ENCODE results near the gene PPP2R3B.

DNA sequence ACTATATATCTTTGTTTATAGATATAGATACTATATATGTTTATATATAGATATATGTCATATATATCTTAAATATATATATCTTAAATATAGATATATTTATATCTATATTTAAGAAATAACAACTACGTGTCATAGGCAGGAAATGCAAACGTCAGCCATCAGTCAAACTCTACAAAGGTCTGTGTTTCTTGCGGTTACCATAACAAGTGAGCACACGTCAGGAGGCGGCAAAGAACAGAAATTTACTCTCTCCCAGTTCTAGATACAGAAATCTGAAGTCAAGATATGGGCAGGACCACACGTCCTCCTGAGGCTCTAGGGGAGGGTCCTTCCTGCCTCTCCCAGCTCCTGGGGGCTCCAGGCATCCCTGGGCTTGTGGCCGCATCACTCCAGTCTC, 99.0 kb downstream of the PPP2R3B start:
- TF ChIP-seq CTCF (IDR thresholded peaks at IDR 0.05; ENCODE audit: low read depth, low read length, poor library complexity, severe bottlenecking) = no peak
- TF ChIP-seq EZH2phosphoT487 (IDR thresholded peaks at IDR 0.05; ENCODE audit: borderline replicate concordance, low read length) = no peak

Measured in DOHH2 (cell line).